ENCODE data around the gene C2CD4B.

C2CD4B gene

GRCh38 chr15:62118520-62119226 lies 46.4 kb downstream of the C2CD4B start:
- H3K27ac ChIP-seq (ENCODE audit: low read length), result peak overlapping the region; percentile 53
- H3K9me3 ChIP-seq (ENCODE audit: control insufficient read depth in 2 of 2, low read length in 2 of 2), result no peaks in the 10 kb centered on the region

GRCh38 chr15:62115847-62116246 lies 49.2 kb downstream of the C2CD4B start:
- Histone ChIP-seq H3K36me3 (ENCODE audit: control insufficient read depth in 2 of 2, insufficient read depth in 2 of 2, low read length in 2 of 2) (no peaks in the 10 kb centered on the region), H3K27ac (ENCODE audit: low read length) (no peak overlapping the region), H3K9ac (ENCODE audit: low read length in 2 of 2) (no peak overlapping the region), H3K4me3 (ENCODE audit: low read length in 2 of 2) (no peak overlapping the region), H3K4me1 (ENCODE audit: control insufficient read depth, insufficient read depth, low read length) (peaks cover 3% of the 10 kb centered on the region), H3K9me3 (ENCODE audit: control insufficient read depth in 2 of 2, low read length in 2 of 2) (no peaks in the 10 kb centered on the region), H3K27me3 (ENCODE audit: control insufficient read depth in 1 of 2, insufficient read depth in 2 of 2, low read length in 2 of 2) (no peaks in the 10 kb centered on the region)

More at GRCh38 chr15:62118520-62119226, 46.4 kb downstream of the C2CD4B start:
- no peaks in the 10 kb centered on the region for H3K36me3 ChIP-seq (ENCODE audit: control insufficient read depth in 2 of 2, insufficient read depth in 2 of 2, low read length in 2 of 2)
- H3K4me1 ChIP-seq (ENCODE audit: control insufficient read depth, insufficient read depth, low read length), result no peaks in the 10 kb centered on the region
- peak overlapping the region in 1 of 2 donors; percentile 31 for H3K9ac ChIP-seq (ENCODE audit: low read length in 2 of 2)
- peak overlapping the region; percentile 20 to 50 for H3K4me3 ChIP-seq (ENCODE audit: low read length in 2 of 2)
- no peaks in the 10 kb centered on the region for H3K27me3 ChIP-seq (ENCODE audit: control insufficient read depth in 1 of 2, insufficient read depth in 2 of 2, low read length in 2 of 2)

Data from stomach smooth muscle (tissue), 2 donors.